ENCODE results near the gene TRRAP. TPM values are rescaled to one million over a fixed set of nuclear protein-coding genes. Genes with fewer than 3 reads are reported as not detected.

The TRRAP gene
- total RNA-seq, 1 donor from 2014 or later = 39.3 TPM

DNA sequence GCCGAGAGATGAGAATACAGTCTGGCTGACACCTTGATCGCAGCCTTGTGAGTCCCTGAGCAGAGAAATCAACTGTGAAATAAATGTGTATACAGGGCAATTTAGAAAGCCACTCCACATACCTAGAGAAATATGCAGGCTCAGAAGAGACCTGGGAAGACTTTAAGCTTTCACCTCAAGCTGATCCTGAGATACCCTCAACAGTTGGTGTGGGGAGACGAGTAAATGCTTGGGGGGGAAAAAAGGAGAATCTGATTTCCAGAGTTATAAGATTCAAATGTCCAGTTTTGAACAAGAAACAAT lies 142.0 kb downstream of the TRRAP start:
- peaks cover 9% of the 10 kb centered on the region for H3K4me1 ChIP-seq
- intact Hi-C loops (cut with DNase I) = no loop called here
- H3K36me3 ChIP-seq = peaks cover 0 to 19% of the 10 kb centered on the region in 2 donors
- no peaks in the 10 kb centered on the region for H3K9me3 ChIP-seq
- no peak overlapping the region for H3K27ac ChIP-seq
- TF ChIP-seq POLR2A (IDR thresholded peaks at IDR 0.05) (no peak), POLR2AphosphoS5 (IDR thresholded peaks at IDR 0.05; ENCODE audit: insufficient read depth in 1 of 2, low read depth in 1 of 2) (no peak)
- TF ChIP-seq, protein P1, sequence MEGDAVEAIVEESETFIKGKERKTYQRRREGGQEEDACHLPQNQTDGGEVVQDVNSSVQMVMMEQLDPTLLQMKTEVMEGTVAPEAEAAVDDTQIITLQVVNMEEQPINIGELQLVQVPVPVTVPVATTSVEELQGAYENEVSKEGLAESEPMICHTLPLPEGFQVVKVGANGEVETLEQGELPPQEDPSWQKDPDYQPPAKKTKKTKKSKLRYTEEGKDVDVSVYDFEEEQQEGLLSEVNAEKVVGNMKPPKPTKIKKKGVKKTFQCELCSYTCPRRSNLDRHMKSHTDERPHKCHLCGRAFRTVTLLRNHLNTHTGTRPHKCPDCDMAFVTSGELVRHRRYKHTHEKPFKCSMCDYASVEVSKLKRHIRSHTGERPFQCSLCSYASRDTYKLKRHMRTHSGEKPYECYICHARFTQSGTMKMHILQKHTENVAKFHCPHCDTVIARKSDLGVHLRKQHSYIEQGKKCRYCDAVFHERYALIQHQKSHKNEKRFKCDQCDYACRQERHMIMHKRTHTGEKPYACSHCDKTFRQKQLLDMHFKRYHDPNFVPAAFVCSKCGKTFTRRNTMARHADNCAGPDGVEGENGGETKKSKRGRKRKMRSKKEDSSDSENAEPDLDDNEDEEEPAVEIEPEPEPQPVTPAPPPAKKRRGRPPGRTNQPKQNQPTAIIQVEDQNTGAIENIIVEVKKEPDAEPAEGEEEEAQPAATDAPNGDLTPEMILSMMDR (IDR thresholded peaks at IDR 0.05) = no peak
- DNase-seq (ENCODE audit: extremely low spot score in 2 of 2) = no peak
- H3K4me3 ChIP-seq = no peak overlapping the region
- no peaks in the 10 kb centered on the region for H3K27me3 ChIP-seq

DNA sequence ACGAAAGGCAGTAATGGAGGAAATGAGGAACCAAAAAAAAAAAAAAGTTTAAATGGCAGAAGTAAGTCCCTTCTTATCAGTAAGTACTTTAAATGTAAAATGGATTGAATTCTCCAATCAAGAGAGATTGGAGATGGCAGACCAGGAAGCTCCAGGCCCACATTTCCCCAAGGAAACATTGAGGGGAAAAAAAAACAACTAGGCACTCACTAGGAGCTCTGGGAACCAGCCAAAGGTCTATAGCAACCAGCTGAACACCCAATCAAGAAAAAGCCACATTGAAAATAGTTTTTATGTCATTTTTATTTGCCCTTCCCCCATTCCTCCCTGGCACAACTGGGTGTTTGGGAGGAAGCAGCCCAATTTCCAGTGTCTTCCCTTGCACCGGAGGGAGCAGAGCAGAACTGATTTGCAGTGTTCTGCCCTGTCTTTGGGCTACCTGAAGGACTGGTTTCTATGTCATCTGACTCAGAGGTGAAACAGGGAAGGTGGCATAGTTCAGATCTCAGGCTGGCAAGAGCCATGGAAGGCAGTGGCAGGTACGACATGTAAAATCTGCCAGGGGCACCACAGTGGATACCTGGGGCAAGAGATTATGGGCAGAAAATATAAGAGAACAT lies 143.7 kb downstream of the TRRAP start:
- intact Hi-C loops (cut with DNase I) = no loop called here
- Histone ChIP-seq H3K4me3 (no peak overlapping the region), H3K9me3 (no peaks in the 10 kb centered on the region), H3K4me1 (peaks cover 9% of the 10 kb centered on the region), H3K27ac (no peak overlapping the region), H3K36me3 (peaks cover 0 to 8% of the 10 kb centered on the region in 2 donors), H3K27me3 (no peaks in the 10 kb centered on the region)
- peak in 1 of 2 donors; percentile 88 for DNase-seq (ENCODE audit: extremely low spot score in 2 of 2)
- TF ChIP-seq, protein P1 (IDR thresholded peaks at IDR 0.05) = no peak
- TF ChIP-seq POLR2A (IDR thresholded peaks at IDR 0.05) (no peak), POLR2AphosphoS5 (IDR thresholded peaks at IDR 0.05; ENCODE audit: insufficient read depth in 1 of 2, low read depth in 1 of 2) (no peak)

DNA sequence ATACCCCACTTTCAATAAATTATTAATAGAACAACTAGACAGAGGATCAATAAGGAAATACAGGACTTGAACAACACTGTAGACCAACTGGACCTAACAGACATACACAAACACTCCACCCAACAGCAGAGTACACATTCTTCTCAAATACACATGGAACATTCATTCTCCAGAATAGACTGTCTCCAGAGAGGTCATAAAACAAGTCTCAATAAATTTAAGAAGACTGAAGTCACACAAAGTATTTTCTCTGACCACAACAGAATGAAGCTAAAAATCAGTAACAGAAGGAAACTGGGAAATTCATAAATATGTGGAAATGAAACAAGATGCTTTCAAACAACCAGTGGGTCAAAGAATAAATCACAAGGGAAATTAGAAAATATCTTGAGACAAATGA lies 145.7 kb downstream of the TRRAP start:
- H3K9me3 ChIP-seq = no peaks in the 10 kb centered on the region
- peaks cover 0 to 23% of the 10 kb centered on the region in 2 donors for H3K36me3 ChIP-seq
- H3K4me3 ChIP-seq = no peak overlapping the region
- peak overlapping the region; percentile 53 for H3K27ac ChIP-seq
- H3K27me3 ChIP-seq = no peaks in the 10 kb centered on the region
- intact Hi-C loops (cut with DNase I) = no loop called here
- H3K4me1 ChIP-seq = peaks cover 9% of the 10 kb centered on the region
- DNase-seq (ENCODE audit: extremely low spot score in 2 of 2) = no peak
- TF ChIP-seq POLR2A (IDR thresholded peaks at IDR 0.05) (no peak), POLR2AphosphoS5 (IDR thresholded peaks at IDR 0.05; ENCODE audit: insufficient read depth in 1 of 2, low read depth in 1 of 2) (peak in 1 of 2 donors; percentile 24)
- TF ChIP-seq, protein P1 (IDR thresholded peaks at IDR 0.05) = no peak

DNA sequence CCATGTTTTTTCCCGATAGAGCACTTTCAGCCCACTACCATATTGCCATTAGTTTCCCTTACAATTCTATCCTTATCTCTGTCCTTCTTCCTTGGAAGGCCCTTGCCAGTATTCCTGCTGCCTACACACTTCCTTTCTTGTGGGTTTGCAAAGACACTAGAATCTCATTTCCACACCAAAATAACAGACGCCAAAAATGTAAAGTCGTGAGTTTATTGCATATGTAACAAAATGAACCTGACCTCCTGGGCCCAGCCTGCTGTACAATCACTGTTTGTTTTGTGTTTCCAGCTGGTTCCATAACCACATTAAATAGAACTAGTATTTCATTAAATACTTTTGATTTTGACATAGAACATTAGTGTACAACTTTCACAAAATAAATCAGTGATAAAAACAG lies 148.9 kb downstream of the TRRAP start:
- Histone ChIP-seq H3K27ac (no peak overlapping the region), H3K36me3 (peaks cover 0 to 41% of the 10 kb centered on the region in 2 donors), H3K27me3 (no peaks in the 10 kb centered on the region), H3K9me3 (no peaks in the 10 kb centered on the region), H3K4me3 (no peak overlapping the region), H3K4me1 (peaks cover 3% of the 10 kb centered on the region)
- no peak for DNase-seq (ENCODE audit: extremely low spot score in 2 of 2)
- intact Hi-C loops (cut with DNase I) = no loop called here
- TF ChIP-seq, protein P1 (IDR thresholded peaks at IDR 0.05) = no peak
- TF ChIP-seq POLR2A (IDR thresholded peaks at IDR 0.05) (no peak), POLR2AphosphoS5 (IDR thresholded peaks at IDR 0.05; ENCODE audit: insufficient read depth in 1 of 2, low read depth in 1 of 2) (no peak)

DNA sequence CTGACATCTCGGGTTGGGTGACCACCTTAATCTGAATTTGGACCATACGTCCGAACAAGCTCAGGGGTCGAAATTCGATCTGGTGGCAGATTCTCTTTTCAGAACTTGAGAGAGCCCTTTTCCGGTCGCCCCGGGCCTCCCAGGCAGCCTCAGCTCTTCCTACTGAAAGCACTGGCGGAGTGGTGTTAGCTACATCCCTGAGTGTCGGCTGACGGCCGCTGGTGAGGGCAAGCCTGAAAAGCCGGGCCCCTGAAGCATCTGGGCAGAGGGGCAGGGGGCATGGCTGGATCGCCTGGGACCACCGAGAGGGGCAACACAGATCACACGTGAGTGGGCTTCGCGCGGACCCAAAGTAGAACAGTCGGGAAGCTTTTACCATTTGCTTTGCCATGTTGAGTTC lies 149.5 kb downstream of the TRRAP start:
- no peak overlapping the region for H3K27ac ChIP-seq
- H3K36me3 ChIP-seq = peaks cover 0 to 47% of the 10 kb centered on the region in 2 donors
- H3K27me3 ChIP-seq = no peaks in the 10 kb centered on the region
- H3K9me3 ChIP-seq = no peaks in the 10 kb centered on the region
- intact Hi-C loops (cut with DNase I) = no loop called here
- H3K4me3 ChIP-seq = no peak overlapping the region
- no peaks in the 10 kb centered on the region for H3K4me1 ChIP-seq
- DNase-seq (ENCODE audit: extremely low spot score in 2 of 2) = peak in 1 of 2 donors; percentile 58
- TF ChIP-seq POLR2A (IDR thresholded peaks at IDR 0.05) = no peak
- no peak for TF ChIP-seq POLR2AphosphoS5 (IDR thresholded peaks at IDR 0.05; ENCODE audit: insufficient read depth in 1 of 2, low read depth in 1 of 2)
- TF ChIP-seq, protein P1 (IDR thresholded peaks at IDR 0.05) = no peak

Measured in vagina (tissue), 2 donors.